K562 (cell line): Measurements from ENCODE around the gene NRSN2. TPM values are rescaled to one million over a fixed set of nuclear protein-coding genes. Genes with fewer than 3 reads are reported as not detected.

Experiments
- ARID1B ChIP-seq: fragments of 450-650 bp; IDR thresholded peaks from 2 replicates; pipeline ENCODE4 v1.6.1; 2016; ENCODE audit warnings: antibody characterized with exemption, mild to moderate bottlenecking, inconsistent platforms
- ASH1L ChIP-seq: fragments of 450-650 bp; IDR thresholded peaks from 2 replicates; pipeline ENCODE4 v1.6.1; 2018; ENCODE audit warnings: borderline replicate concordance, mild to moderate bottlenecking, low read depth; ENCODE audit not compliant: partially characterized antibody
- ATF7 ChIP-seq: fragments of 450-650 bp; IDR thresholded peaks from 2 replicates; pipeline ENCODE4 v1.7.1; 2014; ENCODE audit warnings: mild to moderate bottlenecking, moderate library complexity
- CBFA2T3 ChIP-seq: fragments of 450-650 bp; IDR thresholded peaks from 2 replicates; pipeline ENCODE4 v1.6.1; 2017
- GATA2 ChIP-seq: sonication (generic); formaldehyde crosslinking; IDR thresholded peaks from 2 replicates; pipeline ENCODE4 v1.4.0; 2020; ENCODE audit warnings: mild to moderate bottlenecking, missing genetic modification reagents
- HDAC2 ChIP-seq: fragments of 450-650 bp; IDR thresholded peaks from 2 replicates; pipeline ENCODE4 v1.6.1; 2016; ENCODE audit warnings: mild to moderate bottlenecking
- HDGF ChIP-seq: fragments of 450-650 bp; IDR thresholded peaks from 2 replicates; pipeline ENCODE4 v1.6.1; 2016
- JUN ChIP-seq, 2 experiments: sonication (generic) in 1 of 2; formaldehyde crosslinking in 1 of 2; IDR thresholded peaks; 2 replicates each; pipeline versions ENCODE4 v1.6.1 to v1.8.0; 2012 to 2022; ENCODE audit warnings: borderline replicate concordance in 2 of 2, mild to moderate bottlenecking in 2 of 2, improper control_type of control experiment in 1 of 2, low read depth in 1 of 2, low read length in 1 of 2, missing genetic modification reagents in 1 of 2
- MECOM ChIP-seq: fragments of 250-450 bp; sonication (Bioruptor Pico); IDR thresholded peaks from 2 replicates; pipeline ENCODE4 v1.8.0; 2022; ENCODE audit warnings: inconsistent platforms
- MITF ChIP-seq: IDR thresholded peaks from 2 replicates; pipeline ENCODE4 v1.6.1; 2014; ENCODE audit warnings: antibody characterized with exemption
- MTA2 ChIP-seq: fragments of 450-650 bp; IDR thresholded peaks from 2 replicates; pipeline ENCODE4 v1.6.1; 2016; ENCODE audit warnings: low read depth
- REST ChIP-seq, 2 experiments: fragments of 450-650 bp; formaldehyde crosslinking in 1 of 2; IDR thresholded peaks; 2 replicates each; pipeline versions ENCODE4 v1.4.0 to v1.6.1; 2014 to 2020; ENCODE audit warnings: mild to moderate bottlenecking in 2 of 2, borderline replicate concordance in 1 of 2, low read depth in 1 of 2
- TAF9B ChIP-seq: fragments of 450-650 bp; IDR thresholded peaks from 2 replicates; pipeline ENCODE4 v1.6.1; 2018; ENCODE audit warnings: mild to moderate bottlenecking; ENCODE audit not compliant: partially characterized antibody
- TCF3 ChIP-seq: sonication (generic); formaldehyde crosslinking; IDR thresholded peaks from 2 replicates; pipeline ENCODE4 v1.4.0; 2020; ENCODE audit warnings: mild to moderate bottlenecking, missing genetic modification reagents
- TFAP4 ChIP-seq: sonication (generic); formaldehyde crosslinking; IDR thresholded peaks from 2 replicates; pipeline ENCODE4 v1.8.0; 2022; ENCODE audit warnings: missing genetic modification reagents, mild to moderate bottlenecking, moderate library complexity, borderline replicate concordance
- ZFP30 ChIP-seq: fragments of 250-450 bp; sonication (Bioruptor Pico); IDR thresholded peaks from 2 replicates; pipeline ENCODE4 v1.8.0; 2022; ENCODE audit warnings: moderate library complexity, mild to moderate bottlenecking, inconsistent platforms, borderline replicate concordance
- ZNF121 ChIP-seq: sonication (generic); formaldehyde crosslinking; conservative IDR thresholded peaks from 2 replicates; pipeline ENCODE4 v1.8.0; 2022; ENCODE audit warnings: missing genetic modification reagents
- polyA plus RNA-seq, 8 experiments: library from polyadenylated mRNA; depleted of rRNA in 4 of 8; stranded (reverse) in 5 of 8; unstranded in 3 of 8; fragments of >200 nt; fragmentation: Nextera tagmentation in 2 of 8; fragmentation: Illumina TruSeq in 1 of 8; extraction: Ambion mirVana in 2 of 8; extraction: Trizol in 1 of 8; gene quantifications; 2 replicates each; pipeline versions ENCODE4 v1.2.1 to v1.2.3, GENCODE V29; 2011 to 2014; ENCODE audit warnings: inconsistent platforms in 1 of 8, missing spikeins in 1 of 8
- total RNA-seq, 7 experiments: library from RNA; depleted of rRNA in 6 of 7; stranded (reverse); fragments of >200 nt in 6 of 7; fragmentation: Illumina TruSeq in 2 of 7; extraction: Trizol in 2 of 7; gene quantifications; 2 replicates each; pipeline versions ENCODE4 v1.2.1 to v1.2.3, GENCODE V29; 2011 to 2021; ENCODE audit warnings: low replicate concordance in 1 of 7

The NRSN2 gene
- total and polyA plus RNA-seq, 9 of the 15 experiments (the other 6 are each of a cell fraction or from before 2014, with no cell fraction given), result 7.5 to 29.7 (median 11.1) TPM

- TF ChIP-seq TFAP4 (CRISPR knock-in tag) (peak; percentile 70), TCF3 (CRISPR knock-in tag) (peak; percentile 57), HDGF (no peak), REST (IDR thresholded peaks at IDR 0.05; ENCODE audit: borderline replicate concordance) (no peak), REST (CRISPR knock-in tag; IDR thresholded peaks at IDR 0.05; ENCODE audit: low read depth) (no peak), ZFP30 (CRISPR knock-in tag) (no peak), TAF9B (peak; percentile 31), HDAC2 (peak; percentile 78), MITF (0 out of 2 replicates have a peak, but pooled peaks have one; percentile 22), ATF7 (peak; percentile 95), MTA2 (peak; percentile 27; the same call in 1 of the 2 replicates), ZNF121 (CRISPR knock-in tag) (no peak), ARID1B (peak; percentile 75), GATA2 (peak; percentile 51; the same call in 1 of the 2 replicates), CBFA2T3 (0 out of 2 replicates have a peak, but pooled peaks have one; percentile 26), MECOM (CRISPR knock-in tag) (peak; percentile 80), ASH1L (no peak), JUN (IDR thresholded peaks at IDR 0.05; ENCODE audit: borderline replicate concordance, low read depth, low read length) (peak; percentile 92), JUN (CRISPR knock-in tag; IDR thresholded peaks at IDR 0.05; ENCODE audit: borderline replicate concordance) (peak; percentile 94; the same call in 1 of the 2 replicates)
These were observed 55.0 kb downstream of the NRSN2 start (continued) for GRCh38 chr20:401682-402495.
